ENCODE measurements around the gene PTPRF. TPM values are rescaled to one million over a fixed set of nuclear protein-coding genes. Genes with fewer than 3 reads are reported as not detected.

The PTPRF gene
- polyA plus RNA-seq, 10 donors: 12.9 to 55.3 (median 17.0) TPM

DNA sequence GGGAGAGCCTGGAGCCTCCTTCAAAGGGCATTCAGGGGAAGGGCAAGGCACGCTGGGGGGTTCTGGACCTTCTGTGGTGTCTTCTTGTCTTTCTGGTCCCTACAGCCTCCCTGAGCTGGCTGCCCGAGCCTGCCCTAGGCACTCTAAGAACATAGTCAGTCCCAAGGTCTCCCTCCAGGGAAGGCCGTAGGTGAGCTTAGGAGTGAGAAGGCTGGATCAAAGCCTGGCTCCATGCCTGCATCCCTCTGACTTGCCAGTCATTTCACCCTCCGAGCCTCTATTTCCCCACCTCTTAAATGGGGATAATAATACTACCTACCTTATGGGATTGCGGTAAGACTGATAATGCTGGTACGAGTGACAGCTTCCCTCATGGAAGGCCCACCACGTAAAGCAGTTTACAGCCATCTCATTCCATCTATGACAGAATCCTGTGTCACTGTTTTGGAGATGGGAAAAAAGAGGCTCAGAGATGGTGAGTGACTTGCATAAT lies 20.8 kb downstream of the PTPRF start:
- no peak for DNase-seq

DNA sequence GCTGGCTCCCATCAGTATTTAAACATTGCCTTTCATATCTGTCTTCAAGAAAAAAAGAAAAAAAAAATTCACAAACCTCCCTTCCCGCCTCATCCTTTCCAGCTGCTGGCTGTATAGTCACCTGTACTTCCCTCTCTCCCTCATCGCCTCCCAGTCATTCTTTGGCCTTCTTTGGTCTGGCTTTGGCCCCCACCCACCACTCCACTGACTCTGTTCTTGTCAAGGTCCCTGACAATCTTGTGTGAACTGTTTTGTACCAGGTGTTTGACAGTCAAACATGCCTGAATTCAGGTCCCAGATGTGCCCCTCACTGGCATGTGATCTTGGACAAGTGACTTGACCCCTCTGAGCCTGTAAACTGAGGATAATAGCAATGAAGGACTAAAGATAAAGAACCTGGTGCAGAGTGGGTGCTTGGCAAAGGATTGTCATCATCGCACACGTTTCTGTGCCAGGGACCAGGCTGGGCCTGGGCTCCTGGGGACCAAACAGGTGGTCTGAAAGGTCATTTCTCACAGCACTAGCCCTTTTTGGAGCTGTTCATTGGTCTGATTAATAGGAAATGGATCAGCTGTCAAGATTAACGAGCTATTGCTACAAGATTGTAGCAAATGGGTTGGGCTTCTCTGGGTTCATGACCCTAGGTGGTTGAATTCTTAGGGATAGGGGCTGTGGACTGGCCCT lies 21.5 kb downstream of the PTPRF start:
- no peak for DNase-seq

DNA sequence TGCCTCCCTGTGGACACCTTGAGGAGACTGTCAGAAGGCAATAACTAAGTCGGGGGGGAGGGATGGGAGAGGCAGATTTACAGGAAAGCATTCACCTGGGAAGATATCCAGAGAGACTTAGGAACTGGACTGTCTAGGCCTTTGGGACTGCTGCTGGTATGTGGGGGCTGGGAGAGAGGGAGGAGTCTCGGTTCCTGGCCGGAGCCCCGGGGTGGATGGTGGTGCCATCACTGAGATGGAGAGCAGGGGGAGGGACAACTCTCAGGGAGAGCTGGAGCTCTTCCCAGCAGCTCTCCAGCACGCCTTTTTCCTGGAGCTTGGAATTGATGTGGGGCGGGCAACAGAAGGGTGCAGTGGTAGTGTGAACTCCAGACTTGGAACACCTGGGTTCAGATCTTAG lies 22.1 kb downstream of the PTPRF start:
- no peak for DNase-seq

DNA sequence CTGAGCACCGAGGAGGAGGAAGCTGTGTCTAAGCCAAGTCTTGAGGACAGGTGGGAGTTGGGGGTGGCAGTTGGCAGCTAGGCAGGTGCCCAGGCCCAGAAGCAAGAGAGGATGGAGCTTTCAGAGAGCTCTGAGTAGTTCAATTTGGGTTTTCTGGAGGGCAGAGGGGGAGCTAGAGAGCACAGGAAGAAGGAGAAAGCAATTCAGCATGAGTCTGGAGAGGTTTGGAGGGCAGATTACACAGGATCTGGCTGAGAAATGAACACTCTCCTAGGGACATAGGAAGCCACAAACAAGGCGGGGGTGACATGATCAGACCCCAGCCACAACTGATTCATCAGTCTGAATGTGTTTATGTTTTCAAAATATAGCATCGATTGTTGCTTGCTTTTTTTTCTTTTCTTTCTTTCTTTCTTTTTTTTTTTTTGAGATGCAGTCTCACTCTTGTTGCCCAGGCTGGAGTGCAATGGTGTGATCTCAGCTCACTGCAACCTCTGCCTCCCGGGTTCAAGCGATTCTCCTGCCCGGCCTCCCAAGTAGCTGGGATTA lies 23.8 kb downstream of the PTPRF start:
- no peak for DNase-seq

DNA sequence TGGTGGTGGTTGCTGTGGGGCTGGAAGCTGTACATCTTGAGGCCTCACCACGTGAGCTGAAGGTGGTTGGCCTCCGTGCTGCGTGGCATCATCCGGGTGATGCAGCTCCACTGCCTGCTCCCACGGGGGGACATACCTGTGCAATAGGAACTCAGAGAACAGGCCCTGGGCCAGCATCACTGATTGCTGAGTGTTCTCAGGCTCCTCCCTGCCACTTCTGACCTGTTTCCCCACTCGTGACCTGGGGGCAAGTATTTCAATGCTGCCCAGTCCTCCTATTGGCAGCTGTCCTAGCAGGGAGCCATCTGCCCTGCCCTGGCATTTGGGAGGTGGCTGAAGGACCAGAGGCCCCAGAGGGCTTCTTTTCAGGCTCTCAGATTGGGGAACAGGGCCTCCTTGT lies 26.1 kb downstream of the PTPRF start:
- no peak for DNase-seq

DNA sequence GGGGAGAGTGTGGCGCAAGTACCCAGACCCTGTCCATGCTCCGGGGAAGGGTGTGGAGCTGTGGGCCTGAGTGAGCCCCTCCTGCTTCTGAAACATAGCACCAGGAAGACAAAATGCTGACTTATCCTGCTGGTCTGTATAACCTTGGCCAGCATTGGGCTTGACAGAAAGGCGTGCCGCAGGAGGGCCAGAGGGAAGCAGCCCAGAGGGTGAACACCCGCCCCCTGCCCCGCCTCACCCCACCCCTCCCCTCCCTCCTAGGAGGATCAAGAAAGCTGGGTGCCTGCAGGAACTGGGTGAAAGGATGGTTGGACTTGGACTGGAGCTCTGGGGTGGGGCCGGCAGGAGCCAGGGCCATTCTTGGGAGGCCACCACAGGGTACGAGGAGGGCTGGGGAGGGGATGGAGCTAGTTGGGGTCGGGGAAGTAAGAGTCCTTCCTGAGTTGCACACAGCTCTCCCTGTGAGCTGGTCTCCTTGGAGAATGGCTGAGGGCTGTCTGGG lies 27.1 kb downstream of the PTPRF start:
- DNase-seq: no peak

DNA sequence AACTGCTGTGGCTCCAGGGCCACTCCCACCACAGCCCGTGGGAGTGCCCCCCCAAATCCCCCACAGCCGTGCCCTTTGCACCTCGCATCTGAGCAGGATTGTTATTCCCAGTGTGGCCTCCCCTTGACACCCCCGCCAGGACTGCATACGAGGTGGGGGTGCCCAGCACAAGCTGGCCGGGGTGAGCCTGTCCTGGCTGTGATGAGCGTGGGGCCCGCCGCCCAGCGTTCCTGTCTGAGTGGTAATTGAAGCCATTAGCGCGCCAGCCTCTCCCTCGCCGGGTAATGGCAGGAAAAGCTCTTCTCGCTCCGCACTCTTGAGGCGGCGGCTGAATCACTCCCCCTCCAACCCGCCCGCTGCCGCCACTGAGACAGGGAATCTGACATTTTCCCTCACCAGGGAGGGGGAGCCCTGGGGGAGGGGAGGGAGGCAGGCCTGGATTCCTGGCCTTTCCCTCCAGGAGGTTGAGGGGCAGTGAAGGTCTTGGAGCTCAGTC lies 27.7 kb downstream of the PTPRF start:
- peak in 2 of 3 donors; percentile 35 to 49 for DNase-seq

DNA sequence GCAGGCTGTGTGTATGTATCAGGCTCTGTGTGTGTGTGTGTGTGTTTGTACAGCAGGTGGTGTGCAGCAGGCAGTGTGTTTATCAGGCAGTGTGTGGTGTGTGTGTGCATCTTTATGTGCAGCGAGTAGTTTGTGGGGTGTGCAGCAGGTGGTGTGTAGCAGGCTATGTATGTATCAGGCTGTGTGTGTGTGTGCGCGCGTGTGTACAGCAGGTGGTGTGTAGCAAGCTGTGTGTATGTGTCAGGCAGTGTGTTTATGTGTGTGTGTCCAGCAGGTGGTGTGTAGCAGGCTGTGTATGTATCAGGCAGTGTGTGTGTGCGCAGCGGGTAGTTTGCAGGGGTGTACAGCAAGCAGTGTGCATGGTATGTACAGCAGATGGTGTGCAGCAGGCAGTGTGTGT lies 29.0 kb downstream of the PTPRF start:
- no peak for DNase-seq

DNA sequence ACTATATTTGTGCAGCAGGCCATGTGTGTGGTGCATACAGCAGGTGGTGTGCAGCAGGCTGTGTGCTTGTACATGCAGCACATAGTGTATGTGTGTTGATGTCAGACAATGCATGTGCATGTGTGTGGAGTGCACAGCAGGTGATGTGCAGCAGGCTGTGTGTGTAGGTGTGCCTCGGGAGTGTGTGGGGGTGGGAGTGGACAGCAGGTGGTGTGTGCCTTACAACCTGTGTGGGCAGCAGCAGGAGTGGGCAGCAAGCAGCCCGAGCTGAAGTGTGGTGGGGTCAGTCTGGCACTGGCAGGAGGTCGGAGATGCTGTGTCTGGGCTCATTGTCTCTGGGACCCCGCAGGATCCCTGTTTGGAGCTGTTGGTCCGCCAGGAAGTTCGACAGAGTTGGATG lies 29.6 kb downstream of the PTPRF start:
- no peak for DNase-seq

DNA sequence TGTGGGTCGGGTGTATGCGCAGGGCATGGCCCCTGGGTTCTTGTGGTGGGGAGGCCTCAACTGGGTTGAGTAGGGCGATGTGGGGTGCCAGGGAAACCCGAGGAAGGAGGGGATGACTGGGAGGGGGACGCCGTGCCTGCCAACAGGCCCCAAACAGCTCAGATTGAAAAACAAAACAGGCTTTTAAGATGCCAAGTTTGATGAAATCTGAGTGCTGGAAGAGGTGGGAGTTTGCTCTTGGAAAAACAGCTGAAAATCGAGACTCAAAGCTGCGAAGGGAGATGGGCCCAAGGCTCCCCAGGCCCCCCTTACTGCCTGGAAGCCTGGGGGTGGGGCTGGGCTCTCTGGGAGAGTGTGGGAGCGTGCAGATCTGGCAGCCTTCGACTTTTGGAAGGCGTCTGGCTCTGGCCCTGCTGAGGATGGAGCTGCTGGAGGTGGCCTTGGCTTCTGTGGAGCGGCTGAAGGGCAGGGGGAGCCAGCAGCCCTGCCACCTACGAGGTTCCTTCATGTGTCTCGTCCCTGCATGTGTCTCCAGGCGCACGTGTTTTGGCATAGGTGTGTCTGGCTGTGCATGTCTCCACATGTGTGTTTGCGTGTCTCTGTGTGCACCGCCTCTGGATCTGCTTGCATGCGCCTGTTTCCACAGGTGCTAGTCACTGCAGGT lies 33.3 kb downstream of the PTPRF start:
- DNase-seq: peak in 2 of 3 donors; percentile 50 to 79

DNA sequence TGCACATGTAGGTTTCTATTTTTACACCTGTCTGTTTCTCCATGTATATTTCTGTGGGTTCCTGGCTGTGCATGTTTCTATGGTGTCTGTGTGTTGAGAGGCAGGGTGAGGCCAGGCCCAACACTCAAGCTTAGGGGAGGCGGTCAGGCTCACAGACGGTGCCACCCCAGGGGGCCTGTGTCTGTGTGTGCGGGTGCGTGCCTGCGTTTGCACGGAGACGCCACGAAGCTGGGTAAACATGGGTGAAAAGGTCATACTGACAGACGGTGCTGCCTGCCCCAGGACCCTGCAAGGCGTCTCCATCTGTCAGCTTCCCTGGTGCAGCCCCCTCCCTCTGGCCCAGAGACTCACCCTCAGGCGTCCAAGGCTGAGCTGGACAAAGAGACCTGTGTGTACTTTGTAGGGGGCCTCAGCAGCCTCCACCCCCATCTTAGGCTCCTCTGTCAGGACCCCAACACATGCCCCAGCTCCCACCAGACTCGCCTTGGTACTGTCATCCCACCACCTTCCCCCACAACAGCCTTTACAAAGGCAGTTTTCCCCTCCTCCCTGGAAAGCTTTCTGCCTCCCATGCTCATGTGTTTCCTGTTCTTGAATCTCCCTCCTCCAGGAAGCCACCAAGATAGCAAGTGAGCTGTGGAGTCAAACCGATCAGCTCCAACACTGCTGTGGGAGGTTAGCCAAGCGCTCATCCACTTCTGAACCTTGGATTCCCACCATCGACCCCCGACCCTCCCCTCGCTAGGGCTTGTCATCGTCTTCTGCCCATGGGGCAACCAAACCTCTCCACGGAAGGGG lies 34.1 kb downstream of the PTPRF start:
- DNase-seq: no peak

DNA sequence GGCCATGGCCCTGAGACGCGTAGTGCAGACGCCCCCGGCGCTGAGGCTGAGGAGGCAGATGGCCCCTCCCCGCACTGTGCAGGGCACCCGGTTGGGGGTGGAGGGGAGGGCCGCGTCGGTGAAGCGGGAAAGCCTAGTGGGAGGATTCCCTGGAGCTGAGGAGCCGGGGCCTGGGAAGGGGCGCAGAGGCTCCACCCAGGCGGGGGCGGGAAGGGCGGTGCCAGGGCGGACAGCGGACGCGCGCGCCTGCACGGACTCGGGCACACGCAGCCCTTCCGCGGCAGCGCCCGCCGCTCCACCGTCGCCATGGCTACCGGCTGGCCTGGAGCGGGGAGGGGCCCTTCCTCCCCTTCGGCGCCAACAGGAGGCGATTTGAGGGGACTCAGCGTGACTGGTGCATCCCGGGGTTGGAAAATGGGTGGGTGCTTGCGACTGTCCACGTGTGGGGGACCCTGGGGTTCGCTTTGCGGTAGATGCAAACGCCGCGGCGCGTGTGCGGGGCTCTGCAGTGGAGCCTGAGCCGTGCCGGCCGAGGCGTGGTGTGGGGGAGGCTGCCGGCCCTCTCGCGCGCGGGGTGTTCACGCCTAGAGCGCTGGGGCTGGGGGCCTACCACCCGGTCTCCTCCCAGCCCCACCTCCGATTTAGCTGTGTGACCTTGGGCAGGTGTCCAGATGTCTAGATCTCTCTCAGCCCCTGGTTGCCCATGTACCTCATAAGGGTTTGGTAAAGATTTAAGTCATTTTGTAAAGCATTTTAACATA lies 35.1 kb downstream of the PTPRF start:
- DNase-seq: peak; percentile 54 to 89 (median 70)

DNA sequence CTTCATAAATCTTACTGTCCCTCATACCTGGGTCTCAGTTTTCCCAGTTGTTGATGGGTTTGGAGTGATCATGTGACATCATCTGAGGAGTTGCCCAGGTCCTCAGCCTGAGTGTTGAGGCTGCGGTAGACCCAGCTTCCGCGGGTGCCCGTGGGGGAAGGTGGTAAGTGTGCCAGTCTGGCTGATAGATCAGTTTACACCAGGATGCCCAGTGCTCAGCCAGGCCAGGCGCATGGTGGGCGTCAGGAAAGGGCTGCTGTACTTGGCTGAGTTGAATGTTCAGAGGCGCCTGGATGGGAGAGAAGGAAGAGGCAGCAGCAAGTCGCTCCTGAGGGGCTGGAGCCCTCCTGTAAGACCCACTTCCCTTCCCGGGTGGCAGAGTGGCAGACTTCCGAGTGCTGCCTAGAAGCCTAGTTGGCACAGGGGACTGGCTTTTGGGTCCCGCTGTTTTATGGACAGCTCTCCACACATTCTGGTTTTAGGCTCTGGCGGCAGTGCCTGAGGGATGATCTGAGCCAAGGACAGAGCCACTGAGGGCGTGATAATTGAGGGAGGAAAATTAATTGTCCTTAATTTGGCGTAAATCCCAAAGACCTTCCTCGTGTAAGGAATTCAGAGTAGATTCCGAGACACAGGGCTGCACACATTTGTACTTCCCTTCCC lies 35.8 kb downstream of the PTPRF start:
- DNase-seq: no peak

DNA sequence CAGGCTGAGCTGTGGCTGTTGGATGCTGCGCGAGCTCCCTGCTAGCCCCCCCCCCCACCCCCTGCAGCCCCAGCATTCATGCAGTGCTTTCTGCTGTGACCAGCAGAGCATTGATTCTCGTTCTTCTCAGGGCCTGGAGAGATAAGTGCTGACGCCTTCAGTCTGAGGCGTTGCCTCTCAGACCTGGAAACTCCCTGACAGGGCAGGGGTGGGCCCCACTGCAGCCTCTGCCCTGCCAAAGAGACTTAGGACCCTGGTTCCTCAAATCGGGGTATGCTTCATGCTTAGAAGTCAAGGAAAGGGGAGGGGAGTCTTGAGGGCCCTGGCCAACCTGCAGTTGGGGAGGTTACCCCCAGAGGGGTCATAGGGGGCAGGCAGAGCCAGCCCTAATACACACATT lies 38.5 kb downstream of the PTPRF start:
- no peak for DNase-seq

DNA sequence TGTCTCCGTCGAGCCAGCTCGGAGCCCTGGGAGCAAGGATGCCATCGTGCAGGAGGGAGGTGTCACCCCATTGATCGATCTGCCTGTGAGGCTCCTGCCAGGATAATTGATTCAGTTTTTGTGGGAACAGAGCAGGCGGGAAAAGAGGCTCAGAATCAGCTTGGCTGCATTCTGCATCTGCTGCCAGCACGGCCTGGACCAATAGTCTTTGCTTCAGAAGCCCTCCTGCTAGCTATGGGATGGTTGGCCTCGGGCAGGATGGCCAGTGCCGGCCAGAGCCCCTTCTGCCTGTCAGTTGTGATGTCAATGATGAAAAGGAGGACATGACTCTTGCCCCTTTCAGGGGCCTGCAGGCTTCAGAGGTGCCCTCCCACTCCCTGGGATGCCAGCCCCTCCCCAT lies 39.6 kb downstream of the PTPRF start:
- DNase-seq: no peak

DNA sequence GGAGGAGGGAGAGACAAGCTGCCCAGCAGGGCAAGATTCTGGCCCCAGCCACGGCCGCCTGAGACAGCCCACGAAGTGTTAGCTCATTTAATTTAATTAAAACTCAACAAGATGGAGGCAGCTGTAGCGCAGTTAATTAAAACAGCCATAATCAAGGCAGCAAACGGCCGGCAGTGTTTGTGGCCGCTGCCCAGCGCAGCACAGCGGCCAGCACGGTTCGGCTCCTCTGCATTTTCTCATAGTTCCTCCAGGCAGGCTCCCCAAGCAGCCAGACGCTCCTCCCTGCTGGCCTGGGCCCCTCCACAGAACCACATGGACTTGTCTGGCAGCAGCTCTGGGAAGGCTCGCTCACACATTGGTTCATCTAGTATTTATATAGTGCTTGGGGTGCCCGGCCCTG lies 40.0 kb downstream of the PTPRF start:
- DNase-seq: no peak

DNA sequence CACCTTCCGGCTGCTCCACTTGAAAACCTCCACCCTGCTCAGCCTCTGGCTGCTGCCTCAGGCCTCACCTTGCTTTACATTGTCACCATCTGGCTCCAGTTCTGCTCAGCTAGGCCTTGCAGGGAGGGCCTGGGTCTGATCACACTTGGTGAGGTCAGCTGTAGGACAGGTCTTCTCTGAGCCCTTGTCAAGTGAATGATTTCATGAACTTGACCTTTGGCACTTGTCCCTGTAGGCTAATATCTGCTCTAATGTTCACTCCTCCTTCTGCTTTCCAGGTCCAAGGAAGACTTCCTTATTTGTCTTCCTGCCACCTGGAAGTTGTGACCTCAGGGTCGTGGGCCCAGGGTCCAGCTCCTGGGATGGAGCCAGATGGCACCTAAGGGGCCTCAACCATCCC lies 41.4 kb downstream of the PTPRF start:
- no peak for DNase-seq

DNA sequence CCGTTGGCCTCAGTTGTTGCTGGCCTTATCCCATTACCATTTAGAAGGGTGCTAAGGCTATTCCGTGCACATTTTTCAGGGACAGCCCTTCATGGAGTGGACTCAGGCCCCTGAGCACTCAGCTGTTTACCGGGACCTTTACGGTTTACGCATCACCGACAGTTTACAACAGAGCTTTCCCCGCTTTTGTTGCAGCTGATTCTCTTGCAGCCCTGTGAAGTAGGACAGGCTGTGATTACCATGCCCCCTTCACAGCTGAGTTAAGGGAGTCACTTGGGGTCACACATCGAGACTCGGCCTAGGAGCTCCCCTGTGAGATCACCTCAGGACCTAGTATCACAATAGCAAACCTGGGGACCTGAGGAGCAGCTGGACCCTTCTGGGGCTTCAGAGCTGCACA lies 41.9 kb downstream of the PTPRF start:
- DNase-seq: no peak

DNA sequence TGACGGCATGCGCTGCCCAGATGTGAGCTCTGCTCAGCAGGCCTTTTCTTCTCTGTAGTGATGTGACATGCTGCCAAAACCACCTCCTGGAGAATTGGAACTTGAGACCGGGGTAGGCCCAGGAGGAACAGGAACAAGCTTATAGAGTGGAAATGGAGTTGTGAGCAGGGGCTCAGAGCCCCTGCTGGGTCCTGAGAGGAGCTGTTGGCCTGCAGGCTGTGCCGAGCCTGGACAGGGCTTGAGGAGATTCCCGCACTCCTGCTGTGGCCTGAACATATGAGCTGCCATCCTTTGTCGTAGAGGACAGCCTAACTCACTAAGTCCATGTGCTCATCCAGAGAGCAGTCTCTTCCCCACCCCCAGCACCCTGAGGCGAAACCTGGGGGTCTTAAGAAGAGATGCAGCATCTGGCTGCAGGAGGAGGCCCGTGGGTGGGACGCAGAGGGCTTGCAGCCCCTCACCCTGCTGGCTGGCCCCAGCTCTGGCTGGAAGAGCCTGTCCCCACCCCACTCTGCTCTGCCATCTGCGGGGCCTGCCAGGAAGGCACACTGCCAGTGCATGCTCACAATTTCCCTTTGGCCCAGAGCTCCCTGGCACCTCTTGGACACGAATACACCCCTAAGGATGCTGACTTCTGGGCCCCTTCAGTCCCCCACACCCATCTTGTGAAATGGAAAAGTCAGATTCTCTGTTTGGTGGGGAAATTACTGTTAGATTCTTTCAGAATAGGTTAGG lies 42.5 kb downstream of the PTPRF start:
- DNase-seq: peak in 2 of 3 donors; percentile 16 to 49

DNA sequence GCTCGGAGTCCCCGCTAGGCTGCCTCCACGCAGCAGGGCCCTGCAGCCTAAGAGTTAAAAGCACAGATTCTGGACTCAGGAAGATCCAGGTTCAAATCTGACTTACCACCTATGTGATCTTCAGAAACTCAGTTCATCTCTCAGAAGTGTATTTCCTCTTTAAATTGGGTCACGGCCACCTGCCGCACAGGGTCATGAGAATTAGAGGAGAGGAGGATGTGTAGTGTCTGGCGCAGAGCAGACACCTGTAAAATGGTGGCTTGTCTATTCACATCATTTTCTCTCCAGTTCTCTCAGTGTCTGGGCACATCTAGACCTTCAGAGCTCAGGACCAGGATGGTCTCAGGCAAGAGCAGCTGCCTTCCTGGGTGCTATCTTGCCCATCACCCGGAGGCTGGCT lies 45.8 kb downstream of the PTPRF start:
- no peak for DNase-seq

All from muscle of back (tissue), 11 donors.